ENCODE measurements around the gene SCAPER.
"Not testable (repeated sequence)": the region's sequence is repeated elsewhere in the genome, so short reads cannot be mapped to it uniquely, and the experiment has no call there.

SCAPER gene

DNA sequence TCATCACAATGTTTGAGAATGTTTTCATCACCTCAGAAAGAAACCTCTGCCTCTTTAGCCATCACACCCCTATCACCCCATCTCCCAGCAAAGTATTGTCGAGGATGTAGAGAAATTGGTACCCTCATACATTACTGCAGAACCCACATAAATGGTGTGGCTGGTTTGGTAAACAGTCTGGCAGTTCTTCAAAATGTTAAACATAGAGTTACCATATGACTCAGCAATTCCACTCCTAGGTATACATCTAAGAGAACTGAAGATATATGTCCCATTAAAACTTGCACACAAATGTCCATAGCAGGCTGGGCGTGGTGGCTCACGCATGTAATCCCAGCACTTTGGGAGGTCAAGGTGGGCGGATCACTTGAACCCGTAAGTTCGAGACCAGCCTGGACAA is 585.1 kb downstream of the SCAPER start:
- H3K4me3 ChIP-seq (ENCODE audit: low read depth, low read length), result no peak overlapping the region
- H3K9ac ChIP-seq (ENCODE audit: low read length), result no peak overlapping the region
- H3K36me3 ChIP-seq (ENCODE audit: control insufficient read depth, insufficient read depth, low read length), result no peaks in the 10 kb centered on the region
- no peak overlapping the region for H3K27ac ChIP-seq (ENCODE audit: low read depth, low read length)
- no peaks in the 10 kb centered on the region for H3K9me3 ChIP-seq (ENCODE audit: control insufficient read depth, insufficient read depth, low read depth, low read length)
- peaks cover 5% of the 10 kb centered on the region; the same call in 1 of the 2 replicates for H3K27me3 ChIP-seq (ENCODE audit: control insufficient read depth, insufficient read depth, low read length)
- H3K4me1 ChIP-seq (ENCODE audit: control insufficient read depth, insufficient read depth, low read length), result 0 out of 2 replicates have a peak, but pooled peaks cover 3% of the 10 kb centered on the region

DNA sequence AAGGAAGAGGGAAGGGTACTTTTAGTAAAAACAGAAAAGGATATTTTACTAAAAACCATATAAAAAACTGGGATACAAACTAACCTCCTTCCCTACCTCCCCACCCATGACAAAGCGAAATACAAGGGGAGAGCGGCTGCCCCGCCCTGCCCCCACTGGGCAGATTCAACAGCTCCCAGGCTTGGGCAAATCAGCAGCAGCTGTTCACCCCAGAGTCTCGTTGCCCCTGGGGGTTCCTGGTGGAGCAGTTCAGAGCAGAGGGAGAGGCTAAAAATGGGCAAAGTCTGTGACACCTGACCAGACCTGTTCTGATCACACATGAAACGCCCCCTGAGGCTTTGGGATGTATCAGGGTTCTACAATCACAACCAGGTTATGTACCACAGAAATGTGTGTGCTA is 591.4 kb downstream of the SCAPER start:
- Histone ChIP-seq H3K4me3 (ENCODE audit: low read depth, low read length) (no peak overlapping the region), H3K36me3 (ENCODE audit: control insufficient read depth, insufficient read depth, low read length) (no peaks in the 10 kb centered on the region), H3K9ac (ENCODE audit: low read length) (no peak overlapping the region), H3K4me1 (ENCODE audit: control insufficient read depth, insufficient read depth, low read length) (peaks cover 17% of the 10 kb centered on the region), H3K27me3 (ENCODE audit: control insufficient read depth, insufficient read depth, low read length) (no peaks in the 10 kb centered on the region), H3K27ac (ENCODE audit: low read depth, low read length) (no peak overlapping the region), H3K9me3 (ENCODE audit: control insufficient read depth, insufficient read depth, low read depth, low read length) (no peaks in the 10 kb centered on the region)

DNA sequence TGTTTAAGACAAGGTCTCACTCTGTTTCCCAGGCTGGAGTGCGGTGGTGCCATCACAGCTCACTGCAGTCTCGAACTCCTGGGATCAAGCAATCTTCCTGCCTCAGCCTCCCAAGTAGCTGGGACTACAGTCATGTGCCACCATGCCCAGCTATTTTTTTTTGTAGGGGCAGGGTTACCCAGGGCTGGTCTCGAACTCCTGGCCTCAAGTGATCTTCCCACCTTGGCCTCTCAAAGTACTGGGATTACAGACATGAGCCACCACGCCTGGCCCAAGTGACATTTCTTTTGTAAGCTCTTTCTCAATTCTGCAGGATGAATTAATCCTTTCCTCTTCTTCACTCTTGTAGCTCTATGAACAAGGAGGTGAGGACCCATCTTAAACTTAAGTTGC is 592.0 kb downstream of the SCAPER start:
- H3K4me1 ChIP-seq (ENCODE audit: control insufficient read depth, insufficient read depth, low read length), result peaks cover 17% of the 10 kb centered on the region
- not testable (repeated sequence) for H3K4me3 ChIP-seq (ENCODE audit: low read depth, low read length); H3K27me3 ChIP-seq (ENCODE audit: control insufficient read depth, insufficient read depth, low read length); H3K36me3 ChIP-seq (ENCODE audit: control insufficient read depth, insufficient read depth, low read length); H3K27ac ChIP-seq (ENCODE audit: low read depth, low read length); H3K9me3 ChIP-seq (ENCODE audit: control insufficient read depth, insufficient read depth, low read depth, low read length); H3K9ac ChIP-seq (ENCODE audit: low read length)

- Histone ChIP-seq H3K36me3 (ENCODE audit: control insufficient read depth, insufficient read depth, low read length) (no peaks in the 10 kb centered on the region), H3K4me3 (ENCODE audit: low read depth, low read length) (no peak overlapping the region), H3K4me1 (ENCODE audit: control insufficient read depth, insufficient read depth, low read length) (peaks cover 17% of the 10 kb centered on the region), H3K27ac (ENCODE audit: low read depth, low read length) (no peak overlapping the region), H3K9ac (ENCODE audit: low read length) (no peak overlapping the region), H3K9me3 (ENCODE audit: control insufficient read depth, insufficient read depth, low read depth, low read length) (no peaks in the 10 kb centered on the region), H3K27me3 (ENCODE audit: control insufficient read depth, insufficient read depth, low read length) (no peaks in the 10 kb centered on the region)
Observed at GRCh38 chr15:76312540-76313174, 592.5 kb downstream of the SCAPER start.

DNA sequence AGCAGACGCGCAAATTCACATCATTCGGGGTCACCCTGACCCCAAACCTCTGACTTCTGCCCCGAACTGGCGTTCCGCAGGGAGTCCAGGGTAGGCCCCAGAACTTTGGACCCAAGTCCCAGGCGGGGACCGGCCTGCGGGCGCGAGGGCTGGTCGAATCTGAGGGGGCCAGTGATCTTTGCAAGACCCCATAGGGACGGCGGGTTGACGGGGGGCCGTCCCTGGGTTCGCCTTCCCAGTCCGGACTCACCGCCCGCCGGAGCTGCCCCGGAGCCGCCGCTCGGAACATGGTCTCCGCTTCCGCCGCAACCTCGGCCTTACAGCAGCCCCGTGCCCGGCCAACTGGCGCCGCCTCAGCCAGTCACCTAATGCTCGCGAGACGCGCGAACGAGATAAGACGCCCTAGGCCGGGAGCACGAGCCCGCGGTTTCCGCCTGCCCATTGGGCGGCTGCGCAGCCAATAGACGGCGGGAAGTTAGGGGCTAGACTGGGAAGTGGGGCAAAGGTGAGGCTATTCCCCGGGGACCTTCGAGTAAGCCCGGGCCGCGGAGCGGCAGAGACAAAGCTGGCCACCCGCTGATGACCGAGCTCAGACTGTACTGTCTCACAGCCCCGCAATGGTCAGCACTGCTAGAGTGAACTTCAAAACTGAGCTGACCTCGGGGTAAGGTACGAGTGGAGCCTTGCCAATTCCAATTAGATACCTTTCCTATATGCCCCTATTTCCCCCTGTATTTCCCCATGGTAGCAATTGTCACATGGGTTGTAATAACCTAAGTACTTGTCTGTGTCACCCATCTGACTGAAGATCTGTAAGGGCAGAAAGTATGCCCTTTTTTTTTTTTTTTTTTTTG is 593.8 kb downstream of the SCAPER start, which contains the start of gene ETFA:
Gene ETFA (minus strand): TSS at position 370 of the 854 bp plus-strand sequence. CDS start 81 bp downstream, at position 289.
- Histone ChIP-seq H3K9me3 (ENCODE audit: control insufficient read depth, insufficient read depth, low read depth, low read length) (no peaks in the 10 kb centered on the region), H3K36me3 (ENCODE audit: control insufficient read depth, insufficient read depth, low read length) (no peaks in the 10 kb centered on the region), H3K9ac (ENCODE audit: low read length) (peak within 1 kb of the TSS; percentile 93), H3K4me1 (ENCODE audit: control insufficient read depth, insufficient read depth, low read length) (peaks cover 17% of the 10 kb centered on the region), H3K27me3 (ENCODE audit: control insufficient read depth, insufficient read depth, low read length) (no peaks in the 10 kb centered on the region), H3K4me3 (ENCODE audit: low read depth, low read length) (peak within 1 kb of the TSS; percentile 96), H3K27ac (ENCODE audit: low read depth, low read length) (peak within 1 kb of the TSS; percentile 69; the same call in 1 of the 2 replicates)

GRCh38 chr15:76310475-76311099 is 594.6 kb downstream of the SCAPER start:
- peak overlapping the region; percentile 69; the same call in 1 of the 2 replicates for H3K27ac ChIP-seq (ENCODE audit: low read depth, low read length)
- no peaks in the 10 kb centered on the region for H3K27me3 ChIP-seq (ENCODE audit: control insufficient read depth, insufficient read depth, low read length)
- peak overlapping the region; percentile 96 for H3K4me3 ChIP-seq (ENCODE audit: low read depth, low read length)
- no peaks in the 10 kb centered on the region for H3K36me3 ChIP-seq (ENCODE audit: control insufficient read depth, insufficient read depth, low read length)
- H3K9me3 ChIP-seq (ENCODE audit: control insufficient read depth, insufficient read depth, low read depth, low read length), result no peaks in the 10 kb centered on the region
- peaks cover 17% of the 10 kb centered on the region for H3K4me1 ChIP-seq (ENCODE audit: control insufficient read depth, insufficient read depth, low read length)
- H3K9ac ChIP-seq (ENCODE audit: low read length), result peak overlapping the region; percentile 93

DNA sequence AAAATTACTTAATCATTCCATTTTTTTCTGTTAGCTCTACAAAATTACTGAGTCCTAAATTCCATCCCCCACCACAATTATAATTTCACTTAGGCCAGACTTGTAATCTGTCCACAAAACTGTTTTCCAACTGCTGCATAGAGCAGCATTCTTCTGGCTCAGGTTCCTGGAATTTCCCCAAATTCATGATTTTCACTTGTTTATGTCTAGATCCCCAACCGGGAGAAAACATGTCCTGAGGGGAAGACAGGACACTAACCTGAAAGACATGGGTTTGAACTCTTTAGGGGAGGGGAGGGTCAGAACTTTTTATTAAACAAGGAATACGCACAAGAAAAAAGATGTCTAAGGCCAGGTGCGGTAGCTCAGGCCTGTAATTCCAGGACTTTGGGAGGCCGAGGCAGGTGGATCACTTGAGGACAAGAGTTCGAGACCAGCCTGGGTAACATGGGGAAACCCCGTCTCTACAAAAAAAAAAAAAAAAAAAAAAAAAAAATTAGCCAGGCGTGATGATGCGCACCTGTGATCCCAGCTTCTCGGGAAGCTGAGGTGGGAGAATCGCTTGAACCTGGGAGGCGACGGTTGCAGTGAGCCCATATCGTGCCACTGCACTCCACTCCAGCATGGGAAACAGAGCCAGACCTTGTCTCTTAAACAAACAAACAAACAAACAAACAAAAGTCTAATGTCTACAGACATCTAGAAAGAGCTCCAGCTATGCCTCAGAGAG is 595.4 kb downstream of the SCAPER start:
- Histone ChIP-seq H3K9me3 (ENCODE audit: control insufficient read depth, insufficient read depth, low read depth, low read length) (no peaks in the 10 kb centered on the region), H3K27ac (ENCODE audit: low read depth, low read length) (no peak overlapping the region), H3K27me3 (ENCODE audit: control insufficient read depth, insufficient read depth, low read length) (no peaks in the 10 kb centered on the region), H3K36me3 (ENCODE audit: control insufficient read depth, insufficient read depth, low read length) (no peaks in the 10 kb centered on the region), H3K9ac (ENCODE audit: low read length) (no peak overlapping the region), H3K4me1 (ENCODE audit: control insufficient read depth, insufficient read depth, low read length) (peaks cover 17% of the 10 kb centered on the region), H3K4me3 (ENCODE audit: low read depth, low read length) (peak overlapping the region; percentile 96)

GRCh38 chr15:76303909-76304308 is 601.2 kb downstream of the SCAPER start:
- H3K4me1 ChIP-seq (ENCODE audit: control insufficient read depth, insufficient read depth, low read length), result no peaks in the 10 kb centered on the region

DNA sequence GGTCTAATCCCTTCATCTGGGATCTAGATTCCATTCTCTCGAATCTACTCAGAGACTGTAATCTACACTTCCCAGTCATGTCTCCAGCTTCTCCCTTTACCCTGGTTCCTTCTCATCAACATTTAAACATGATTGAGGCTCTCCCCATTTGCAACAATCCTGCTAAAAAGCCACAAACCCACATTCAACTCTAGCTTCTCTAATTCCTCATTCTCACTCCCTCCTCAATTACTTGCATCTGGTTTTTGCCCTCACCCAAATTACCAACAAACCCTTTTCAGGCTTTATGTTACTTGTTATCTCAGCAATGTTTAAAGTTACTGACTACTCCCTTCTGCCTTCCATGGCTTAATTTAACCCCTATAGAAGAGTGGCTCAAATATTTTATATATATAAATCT is 605.4 kb downstream of the SCAPER start:
- no peaks in the 10 kb centered on the region for H3K4me1 ChIP-seq (ENCODE audit: control insufficient read depth, insufficient read depth, low read length)
- no peak overlapping the region for H3K27ac ChIP-seq (ENCODE audit: low read depth, low read length)
- H3K9ac ChIP-seq (ENCODE audit: low read length), result no peak overlapping the region
- H3K9me3 ChIP-seq (ENCODE audit: control insufficient read depth, insufficient read depth, low read depth, low read length), result no peaks in the 10 kb centered on the region
- no peak overlapping the region for H3K4me3 ChIP-seq (ENCODE audit: low read depth, low read length)
- no peaks in the 10 kb centered on the region for H3K36me3 ChIP-seq (ENCODE audit: control insufficient read depth, insufficient read depth, low read length)
- no peaks in the 10 kb centered on the region for H3K27me3 ChIP-seq (ENCODE audit: control insufficient read depth, insufficient read depth, low read length)

More at GRCh38 chr15:76303909-76304308, 601.2 kb downstream of the SCAPER start:
- H3K9ac ChIP-seq (ENCODE audit: low read length), result no peak overlapping the region
- no peaks in the 10 kb centered on the region for H3K36me3 ChIP-seq (ENCODE audit: control insufficient read depth, insufficient read depth, low read length)
- H3K27me3 ChIP-seq (ENCODE audit: control insufficient read depth, insufficient read depth, low read length), result no peaks in the 10 kb centered on the region
- H3K9me3 ChIP-seq (ENCODE audit: control insufficient read depth, insufficient read depth, low read depth, low read length), result no peaks in the 10 kb centered on the region
- no peak overlapping the region for H3K27ac ChIP-seq (ENCODE audit: low read depth, low read length)
- H3K4me3 ChIP-seq (ENCODE audit: low read depth, low read length), result no peak overlapping the region

DNA sequence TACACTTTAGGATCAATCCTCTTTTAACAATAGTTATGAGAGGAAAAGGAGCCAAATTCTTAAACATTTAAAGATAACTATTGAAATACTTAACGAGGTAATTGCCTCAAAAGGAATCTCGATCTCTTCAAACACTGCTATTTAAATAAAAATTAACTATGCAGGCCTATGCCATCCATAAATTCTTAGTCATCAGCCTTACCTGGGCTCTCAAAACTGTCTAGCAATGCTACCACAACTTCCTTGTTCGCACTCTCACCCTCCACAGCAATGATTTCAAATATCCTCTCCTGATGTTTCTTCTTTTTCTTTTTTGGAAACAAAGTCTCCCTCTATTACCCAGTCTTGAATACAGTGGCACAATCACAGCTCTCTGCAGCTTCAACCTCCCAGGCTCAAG is 606.2 kb downstream of the SCAPER start:
- H3K36me3 ChIP-seq (ENCODE audit: control insufficient read depth, insufficient read depth, low read length), result no peaks in the 10 kb centered on the region
- H3K4me3 ChIP-seq (ENCODE audit: low read depth, low read length), result no peak overlapping the region
- no peaks in the 10 kb centered on the region for H3K4me1 ChIP-seq (ENCODE audit: control insufficient read depth, insufficient read depth, low read length)
- no peaks in the 10 kb centered on the region for H3K9me3 ChIP-seq (ENCODE audit: control insufficient read depth, insufficient read depth, low read depth, low read length)
- no peaks in the 10 kb centered on the region for H3K27me3 ChIP-seq (ENCODE audit: control insufficient read depth, insufficient read depth, low read length)
- no peak overlapping the region for H3K9ac ChIP-seq (ENCODE audit: low read length)
- no peak overlapping the region for H3K27ac ChIP-seq (ENCODE audit: low read depth, low read length)
